Neural progenitor cell (in vitro differentiated cells): Measurements from ENCODE around the gene CLDN1. TPM values are rescaled to one million over a fixed set of nuclear protein-coding genes. Genes with fewer than 3 reads are reported as not detected.

Source experiments
- DNase-seq: peaks from one replicate; pipeline ENCODE4 v3.0.0-alpha.2; 2016; ENCODE audit warnings: low spot score
- H2AFZ ChIP-seq: fragments of 200-600 bp; sonication (generic); replicated peaks from 2 replicates; pipeline ENCODE4 v1.6.1; 2016; ENCODE audit warnings: antibody characterized with exemption
- H3F3A ChIP-seq: fragments of 200-600 bp; sonication (generic); 2 replicates; pipeline ENCODE4 v1.6.1; 2016; ENCODE audit warnings: antibody characterized with exemption, low read depth
- H3K27ac ChIP-seq: fragments of 200-600 bp; sonication (generic); 2 replicates; pipeline ENCODE4 v1.5.1; 2016; ENCODE audit warnings: mild to moderate bottlenecking
- H3K27me3 ChIP-seq: fragments of 200-600 bp; sonication (generic); 2 replicates; pipeline ENCODE4 v1.6.1; 2016; ENCODE audit warnings: mild to moderate bottlenecking, moderate library complexity
- H3K36me3 ChIP-seq: fragments of 200-600 bp; sonication (generic); 2 replicates; pipeline ENCODE4 v1.5.1; 2016
- H3K4me1 ChIP-seq: fragments of 200-600 bp; sonication (generic); 2 replicates; pipeline ENCODE4 v1.6.1; 2016; ENCODE audit warnings: mixed run types
- H3K4me2 ChIP-seq: fragments of 200-600 bp; sonication (generic); 2 replicates; pipeline ENCODE4 v1.6.1; 2016
- H3K4me3 ChIP-seq: fragments of 200-600 bp; sonication (generic); 2 replicates; pipeline ENCODE4 v1.5.1; 2016
- H3K79me2 ChIP-seq: fragments of 200-600 bp; sonication (generic); 2 replicates; pipeline ENCODE4 v1.6.1; 2016; ENCODE audit warnings: low read depth
- H3K9ac ChIP-seq: fragments of 200-600 bp; sonication (generic); 2 replicates; pipeline ENCODE4 v1.6.1; 2016
- H3K9me3 ChIP-seq: fragments of 200-600 bp; sonication (generic); 2 replicates; pipeline ENCODE4 v1.5.1; 2016; ENCODE audit warnings: low read depth
- H4K20me1 ChIP-seq: fragments of 200-600 bp; sonication (generic); 2 replicates; pipeline ENCODE4 v1.6.1; 2016; ENCODE audit warnings: low read depth
- H3K27ac Mint-ChIP-seq: 3 replicates; pipeline ENCODE4 v1.8.0; 2021; ENCODE audit warnings: mixed read lengths
- H3K27me3 Mint-ChIP-seq: 2 replicates; pipeline ENCODE4 v1.8.0; 2022; ENCODE audit warnings: low read depth, mild to moderate bottlenecking, inconsistent platforms, moderate library complexity, mixed read lengths; ENCODE audit not compliant: insufficient read depth
- H3K36me3 Mint-ChIP-seq: 3 replicates; pipeline ENCODE4 v1.8.0; 2021; ENCODE audit warnings: mixed read lengths
- H3K4me1 Mint-ChIP-seq: 3 replicates; pipeline ENCODE4 v1.8.0; 2021; ENCODE audit warnings: mixed read lengths
- H3K4me3 Mint-ChIP-seq: 3 replicates; pipeline ENCODE4 v1.8.0; 2021; ENCODE audit warnings: mild to moderate bottlenecking, moderate library complexity, mixed read lengths
- H3K9me3 Mint-ChIP-seq: 3 replicates; pipeline ENCODE4 v1.8.0; 2020; ENCODE audit warnings: mixed read lengths
- CTCF ChIP-seq: fragments of 200-600 bp; sonication (generic); IDR thresholded peaks from 2 replicates; pipeline ENCODE4 v1.5.1; 2017; ENCODE audit warnings: antibody characterized with exemption, mild to moderate bottlenecking
- EZH2 ChIP-seq: fragments of 200-600 bp; sonication (generic); IDR thresholded peaks from 2 replicates; pipeline ENCODE4 v1.6.1; 2017; ENCODE audit warnings: antibody characterized with exemption, mild to moderate bottlenecking, moderate library complexity
- EZH2phosphoT487 ChIP-seq: fragments of 200-600 bp; sonication (generic); IDR thresholded peaks from 2 replicates; pipeline ENCODE4 v1.6.1; 2017; ENCODE audit warnings: antibody characterized with exemption
- total RNA-seq: library from RNA; depleted of rRNA; stranded (reverse); fragments of >200 nt; gene quantifications from 2 replicates; pipeline ENCODE4 v1.2.3, GENCODE V29; 2015; ENCODE audit warnings: low replicate concordance

Gene CLDN1
- total RNA-seq, 1 donor from 2014 or later = 0.24 TPM

- H3K9ac ChIP-seq = no peak overlapping the region
- no peak overlapping the region for H3K4me3 Mint-ChIP-seq
- H3K4me2 ChIP-seq = no peak overlapping the region
- no peak for DNase-seq
- no peaks in the 10 kb centered on the region for H3K4me1 Mint-ChIP-seq
- H3K27ac Mint-ChIP-seq = no peak overlapping the region
- H3K27me3 ChIP-seq = no peaks in the 10 kb centered on the region
- peaks cover 5% of the 10 kb centered on the region for H3K36me3 Mint-ChIP-seq
- no peak overlapping the region for H3K4me3 ChIP-seq
- H3K9me3 ChIP-seq = no peaks in the 10 kb centered on the region
- H3K36me3 ChIP-seq = no peaks in the 10 kb centered on the region
- H3K27ac ChIP-seq = no peak overlapping the region
- H3K27me3 Mint-ChIP-seq = no peaks in the 10 kb centered on the region
- no peaks in the 10 kb centered on the region for H3K79me2 ChIP-seq
- H2AFZ ChIP-seq = peak overlapping the region; percentile 58
- no peaks in the 10 kb centered on the region for H3F3A ChIP-seq
- no peaks in the 10 kb centered on the region for H4K20me1 ChIP-seq
- TF ChIP-seq EZH2phosphoT487 (no peak), CTCF (no peak), EZH2 (no peak)
- peaks cover 5% of the 10 kb centered on the region for H3K4me1 ChIP-seq
- H3K9me3 Mint-ChIP-seq = no peaks in the 10 kb centered on the region
These were observed 18.4 kb downstream of the CLDN1 start for GRCh38 chr3:190303884-190304283.

GRCh38 chr3:190302212-190302867, 19.9 kb downstream of the CLDN1 start:
- Mint-ChIP-seq H3K4me1 (no peaks in the 10 kb centered on the region), H3K27me3 (no peaks in the 10 kb centered on the region), H3K4me3 (no peak overlapping the region), H3K9me3 (no peaks in the 10 kb centered on the region), H3K36me3 (peaks cover 2% of the 10 kb centered on the region), H3K27ac (no peak overlapping the region)
- no peaks in the 10 kb centered on the region for H3K36me3 ChIP-seq
- H3K4me2 ChIP-seq = no peak overlapping the region
- H3K27me3 ChIP-seq = no peaks in the 10 kb centered on the region
- H3K9ac ChIP-seq = no peak overlapping the region
- peaks cover 5% of the 10 kb centered on the region for H3K4me1 ChIP-seq
- TF ChIP-seq EZH2 (no peak), CTCF (no peak), EZH2phosphoT487 (no peak)
- no peaks in the 10 kb centered on the region for H3F3A ChIP-seq
- H3K79me2 ChIP-seq = no peaks in the 10 kb centered on the region
- no peak for DNase-seq
- H3K9me3 ChIP-seq = no peaks in the 10 kb centered on the region
- no peak overlapping the region for H3K4me3 ChIP-seq
- no peak overlapping the region for H3K27ac ChIP-seq
- H4K20me1 ChIP-seq = no peaks in the 10 kb centered on the region
- H2AFZ ChIP-seq = no peak overlapping the region

GRCh38 chr3:190301591-190301990, 20.7 kb downstream of the CLDN1 start:
- Histone ChIP-seq H2AFZ (no peak overlapping the region), H3K4me3 (no peak overlapping the region), H3K4me2 (no peak overlapping the region), H3K27ac (no peak overlapping the region), H4K20me1 (no peaks in the 10 kb centered on the region), H3K27me3 (no peaks in the 10 kb centered on the region), H3K9ac (no peak overlapping the region), H3K4me1 (peaks cover 5% of the 10 kb centered on the region), H3F3A (no peaks in the 10 kb centered on the region), H3K9me3 (no peaks in the 10 kb centered on the region), H3K79me2 (no peaks in the 10 kb centered on the region), H3K36me3 (no peaks in the 10 kb centered on the region)
- no peaks in the 10 kb centered on the region for H3K4me1 Mint-ChIP-seq
- no peak overlapping the region for H3K27ac Mint-ChIP-seq
- H3K36me3 Mint-ChIP-seq = peaks cover 2% of the 10 kb centered on the region
- DNase-seq = no peak
- no peaks in the 10 kb centered on the region for H3K27me3 Mint-ChIP-seq
- no peaks in the 10 kb centered on the region for H3K9me3 Mint-ChIP-seq
- no peak for TF ChIP-seq CTCF
- no peak for TF ChIP-seq EZH2phosphoT487
- TF ChIP-seq EZH2 = no peak
- H3K4me3 Mint-ChIP-seq = no peak overlapping the region
